H9 (cell line): ENCODE measurements around the gene MYO1E. TPM values are rescaled to one million over a fixed set of nuclear protein-coding genes. Genes with fewer than 3 reads are reported as not detected.

ENCODE experiments used
- DNase-seq: peaks from one replicate; pipeline ENCODE4 v3.0.0-alpha.2; 2017
- H2AFZ ChIP-seq: one replicate; pipeline ENCODE4 v1.6.1; 2013; ENCODE audit warnings: mild to moderate bottlenecking, low read length, control low read depth, moderate library complexity
- H2AK5ac ChIP-seq: 2 replicates; pipeline ENCODE4 v1.6.1; 2013; ENCODE audit warnings: low read length, control low read depth, mixed read lengths; ENCODE audit not compliant: insufficient read length
- H2BK120ac ChIP-seq: one replicate; pipeline ENCODE4 v1.6.1; 2013; ENCODE audit warnings: low read depth, mild to moderate bottlenecking, low read length, control low read depth, inconsistent platforms; ENCODE audit not compliant: poor library complexity, severe bottlenecking
- H2BK12ac ChIP-seq: 2 replicates; pipeline ENCODE4 v1.6.1; 2013; ENCODE audit warnings: low read length, control low read depth, mixed read lengths, low read depth; ENCODE audit not compliant: insufficient read length
- H2BK15ac ChIP-seq: 2 replicates; pipeline ENCODE4 v1.6.1; 2013; ENCODE audit warnings: low read depth, low read length, control low read depth
- H2BK20ac ChIP-seq: one replicate; pipeline ENCODE4 v1.6.1; 2013; ENCODE audit warnings: low read depth, mild to moderate bottlenecking, low read length, control low read depth, inconsistent platforms; ENCODE audit not compliant: poor library complexity, severe bottlenecking
- H2BK5ac ChIP-seq: 2 replicates; pipeline ENCODE4 v1.6.1; 2013; ENCODE audit warnings: low read length, control low read depth, mixed read lengths; ENCODE audit not compliant: insufficient read length
- H3K14ac ChIP-seq: 2 replicates; pipeline ENCODE4 v1.6.1; 2013; ENCODE audit warnings: low read length, control low read depth; ENCODE audit not compliant: insufficient read depth
- H3K18ac ChIP-seq: 2 replicates; pipeline ENCODE4 v1.6.1; 2013; ENCODE audit warnings: low read depth, mild to moderate bottlenecking, mixed read lengths, low read length, control low read depth; ENCODE audit not compliant: insufficient read length
- H3K23ac ChIP-seq: 2 replicates; pipeline ENCODE4 v1.6.1; 2013; ENCODE audit warnings: low read length, control low read depth, mixed read lengths, low read depth; ENCODE audit not compliant: insufficient read length
- H3K23me2 ChIP-seq: 2 replicates; pipeline ENCODE4 v1.6.1; 2013; ENCODE audit warnings: low read depth, mild to moderate bottlenecking, mixed read lengths, low read length, control low read depth; ENCODE audit not compliant: insufficient read length, poor library complexity, severe bottlenecking
- H3K27ac ChIP-seq: 2 replicates; pipeline ENCODE4 v1.5.1; 2013; ENCODE audit warnings: low read length, control low read depth, mixed read lengths, low read depth; ENCODE audit not compliant: insufficient read length
- H3K27me3 ChIP-seq: 2 replicates; pipeline ENCODE4 v1.6.1; 2013; ENCODE audit warnings: low read length, control low read depth, inconsistent platforms; ENCODE audit not compliant: insufficient read depth
- H3K4ac ChIP-seq: 2 replicates; pipeline ENCODE4 v1.6.1; 2013; ENCODE audit warnings: low read depth, mild to moderate bottlenecking, control low read depth, inconsistent platforms, low read length, moderate library complexity
- H3K4me1 ChIP-seq: 2 replicates; pipeline ENCODE4 v1.6.1; 2013; ENCODE audit warnings: low read length, control low read depth, inconsistent platforms; ENCODE audit not compliant: insufficient read depth
- H3K4me2 ChIP-seq: 2 replicates; pipeline ENCODE4 v1.6.1; 2013; ENCODE audit warnings: low read length, control low read depth, mixed read lengths; ENCODE audit not compliant: insufficient read length, insufficient read depth
- H3K56ac ChIP-seq: 2 replicates; pipeline ENCODE4 v1.6.1; 2013; ENCODE audit warnings: low read depth, mild to moderate bottlenecking, mixed read lengths, low read length, control low read depth; ENCODE audit not compliant: insufficient read length
- H3K79me1 ChIP-seq: 2 replicates; pipeline ENCODE4 v1.6.1; 2013; ENCODE audit warnings: low read depth, mild to moderate bottlenecking, moderate library complexity, low read length, control low read depth, inconsistent platforms; ENCODE audit not compliant: insufficient read depth, poor library complexity, severe bottlenecking
- H3K79me2 ChIP-seq: 2 replicates; pipeline ENCODE4 v1.6.1; 2013; ENCODE audit warnings: low read length, control low read depth, inconsistent platforms; ENCODE audit not compliant: insufficient read depth
- H3K9ac ChIP-seq: 2 replicates; pipeline ENCODE4 v1.6.1; 2013; ENCODE audit warnings: low read length, control low read depth, mixed read lengths; ENCODE audit not compliant: insufficient read length; ENCODE audit errors: extremely low read depth
- H3K9me3 ChIP-seq: one replicate; pipeline ENCODE4 v1.6.1; 2013; ENCODE audit warnings: low read depth, low read length, inconsistent platforms; ENCODE audit not compliant: control insufficient read depth
- H3T11ph ChIP-seq: one replicate; pipeline ENCODE4 v1.6.1; 2013; ENCODE audit warnings: mild to moderate bottlenecking, low read length, control low read depth, inconsistent platforms
- H4K20me1 ChIP-seq: one replicate; pipeline ENCODE4 v1.6.1; 2013; ENCODE audit not compliant: control insufficient read depth, insufficient read length, insufficient read depth
- H4K5ac ChIP-seq: 2 replicates; pipeline ENCODE4 v1.6.1; 2013; ENCODE audit warnings: low read depth, mild to moderate bottlenecking, mixed read lengths, low read length, control low read depth; ENCODE audit not compliant: insufficient read length
- H4K8ac ChIP-seq: replicated peaks from 2 replicates; pipeline ENCODE4 v1.6.1; 2013; ENCODE audit warnings: low read length, control low read depth, mixed read lengths, low read depth; ENCODE audit not compliant: insufficient read length
- H4K91ac ChIP-seq: 2 replicates; pipeline ENCODE4 v1.6.1; 2013; ENCODE audit warnings: low read depth, mild to moderate bottlenecking, moderate library complexity, mixed read lengths, low read length, control low read depth; ENCODE audit not compliant: insufficient read length
- H3K27ac Mint-ChIP-seq, 3 experiments: 2 replicates in 2 of 3; 3 replicates in 1 of 3; pipeline ENCODE4 v1.8.0; 2020 to 2021; ENCODE audit warnings: mixed read lengths in 3 of 3, mild to moderate bottlenecking in 1 of 3, moderate library complexity in 1 of 3
- H3K27me3 Mint-ChIP-seq: 2 replicates; pipeline ENCODE4 v1.8.0; 2021; ENCODE audit warnings: low read depth, mild to moderate bottlenecking, moderate library complexity, mixed read lengths
- H3K36me3 Mint-ChIP-seq, 3 experiments: 2 replicates in 2 of 3; 3 replicates in 1 of 3; pipeline ENCODE4 v1.8.0; 2020 to 2021; ENCODE audit warnings: low read depth in 3 of 3, mixed read lengths in 3 of 3; ENCODE audit not compliant: insufficient read depth in 1 of 3
- H3K4me1 Mint-ChIP-seq, 2 experiments: 2 replicates each; pipeline ENCODE4 v1.8.0; 2020; ENCODE audit warnings: mixed read lengths in 2 of 2
- H3K4me3 Mint-ChIP-seq, 2 experiments: 2 replicates in 1 of 2; 3 replicates in 1 of 2; pipeline ENCODE4 v1.8.0; 2020 to 2021; ENCODE audit warnings: mild to moderate bottlenecking in 2 of 2, mixed read lengths in 2 of 2, moderate library complexity in 1 of 2
- H3K9me3 Mint-ChIP-seq, 2 experiments: 2 replicates in 1 of 2; 3 replicates in 1 of 2; pipeline ENCODE4 v1.8.0; 2020; ENCODE audit warnings: mild to moderate bottlenecking in 2 of 2, mixed read lengths in 2 of 2, moderate library complexity in 1 of 2
- CTCF ChIP-seq: fragments of 200-600 bp; sonication (generic); conservative IDR thresholded peaks from 3 replicates; pipeline ENCODE4 v1.8.0; 2021; ENCODE audit warnings: antibody characterized with exemption, mild to moderate bottlenecking
- WGBS: extraction: QIAGEN DNeasy Blood & Tissue Kit; methylation state at CpG from one replicate; pipeline ENCODE4 v1.1.7; 2013; ENCODE audit warnings: missing lambda C conversion rate, low lambda C conversion rate, mixed read lengths; ENCODE audit not compliant: insufficient read length; ENCODE audit errors: extremely low coverage; 5-methylcytosine and 5-hydroxymethylcytosine counted together
- total RNA-seq: library from RNA; stranded (reverse); gene quantifications from 2 replicates; pipeline ENCODE4 v1.2.1, GENCODE V29; 2021

MYO1E gene
- total RNA-seq, 1 experiment from 2014 or later, result 235 TPM

GRCh38 chr15:59205839-59206622 lies 166.6 kb downstream of the MYO1E start:
- Histone ChIP-seq H2BK20ac (no peak overlapping the region), H2AK5ac (no peak overlapping the region), H4K8ac (no peak overlapping the region), H3K23ac (no peak overlapping the region), H3K56ac (no peak overlapping the region), H3K9me3 (no peaks in the 10 kb centered on the region), H3T11ph (no peak overlapping the region), H3K14ac (no peak overlapping the region), H2BK120ac (no peak overlapping the region), H3K27ac (no peak overlapping the region), H2AFZ (no peak overlapping the region), H2BK12ac (no peak overlapping the region), H2BK15ac (no peak overlapping the region), H3K79me2 (no peaks in the 10 kb centered on the region), H4K5ac (no peak overlapping the region), H3K9ac (no peak overlapping the region), H3K27me3 (no peaks in the 10 kb centered on the region), H4K20me1 (no peaks in the 10 kb centered on the region), H4K91ac (no peak overlapping the region), H3K23me2 (no peaks in the 10 kb centered on the region), H3K79me1 (no peaks in the 10 kb centered on the region), H2BK5ac (no peak overlapping the region), H3K4me1 (no peaks in the 10 kb centered on the region), H3K4ac (no peak overlapping the region), H3K4me2 (no peak overlapping the region), H3K18ac (no peak overlapping the region)
- Mint-ChIP-seq H3K27me3 (no peaks in the 10 kb centered on the region), H3K27ac (no peak overlapping the region), H3K4me1 (no peaks in the 10 kb centered on the region), H3K4me3 (no peak overlapping the region), H3K36me3 (peaks cover 7 to 91% (median 76%) of the 10 kb centered on the region in 3 experiments; a peak in 5 of 7 replicates), H3K9me3 (no peaks in the 10 kb centered on the region)
- DNase-seq, result no peak
- TF ChIP-seq CTCF, result no peak
- no CpG with 5 or more reads among the region's 9 CpGs for WGBS
